Activated CD8-positive, alpha-beta T cell treated with anti-CD3 and anti-CD28 coated beads, Interleukin-2, amount 10 ng/mL, durations not matched to agents 7 days and 5 days (primary cell): ENCODE measurements around the gene DHRS9. TPM values are rescaled to one million over a fixed set of nuclear protein-coding genes. Genes with fewer than 3 reads are reported as not detected.
A peak's percentile ranks its signal among the peaks of the same experiment; 100 is the strongest.

Experiments
- ATAC-seq: fragments of 150-1000 bp; cut with Tn5 transposase; one replicate; pipeline ENCODE4 v1.10.0; 2021; ENCODE audit warnings: moderate library complexity
- CTCF ChIA-PET: fragments of 350-600 bp; sonication (Branson Sonifier 250); formaldehyde crosslinking; loops from one replicate; lab custom pipeline; 2021; ENCODE audit warnings: antibody characterized with exemption; lab: Charles Lee
- POLR2A ChIA-PET: fragments of 350-600 bp; sonication (Branson Sonifier 250); formaldehyde crosslinking; loops from one replicate; lab custom pipeline; 2021; ENCODE audit warnings: antibody characterized with exemption; lab: Charles Lee
- DNase-seq: peaks from one replicate; pipeline ENCODE4 v3.0.0-alpha.2; 2020
- H3K27ac Mint-ChIP-seq: one replicate; pipeline ENCODE4 v1.8.0; 2021; ENCODE audit warnings: mild to moderate bottlenecking, mixed read lengths
- H3K27me3 Mint-ChIP-seq: one replicate; pipeline ENCODE4 v1.8.0; 2021; ENCODE audit warnings: low read depth, mixed read lengths
- H3K36me3 Mint-ChIP-seq: one replicate; pipeline ENCODE4 v1.8.0; 2021; ENCODE audit warnings: low read depth, mixed read lengths
- H3K4me1 Mint-ChIP-seq: one replicate; pipeline ENCODE4 v1.8.0; 2021; ENCODE audit warnings: low read depth, mixed read lengths
- H3K4me3 Mint-ChIP-seq: one replicate; pipeline ENCODE4 v1.8.0; 2021; ENCODE audit warnings: mild to moderate bottlenecking, mixed read lengths
- H3K9me3 Mint-ChIP-seq: one replicate; pipeline ENCODE4 v1.8.0; 2022; ENCODE audit warnings: mixed read lengths; ENCODE audit not compliant: insufficient read depth
- total RNA-seq, 2 experiments: library from RNA; stranded (reverse); gene quantifications; one replicate each; pipeline ENCODE4 v1.2.3, GENCODE V29; 2021

DHRS9 gene
- total RNA-seq, 2 experiments from 2014 or later, result not detected

GRCh38 chr2:169069833-169070232 lies 470 bp downstream of the DHRS9 start:
- CTCF ChIA-PET, result interaction anchor here (1.0 kb wide), 2 partner anchors 39 to 40 kb away, joined by 3 to 6 read pairs; no protein-coding TSS in a partner anchor
- POLR2A ChIA-PET, result no interaction called here
- ATAC-seq, result no peak
- Mint-ChIP-seq H3K27ac (no peak overlapping the region), H3K36me3 (no peaks in the 10 kb centered on the region), H3K4me1 (peaks cover 8% of the 10 kb centered on the region), H3K4me3 (no peak overlapping the region), H3K27me3 (peaks cover 1% of the 10 kb centered on the region), H3K9me3 (no peaks in the 10 kb centered on the region)
- DNase-seq, result no peak

GRCh38 chr2:169071455-169071854 lies 2.1 kb downstream of the DHRS9 start:
- CTCF ChIA-PET, result no interaction called here
- POLR2A ChIA-PET, result no interaction called here
- DNase-seq, result no peak
- H3K4me1 Mint-ChIP-seq, result peaks cover 8% of the 10 kb centered on the region
- ATAC-seq, result no peak
- no peak overlapping the region for H3K27ac Mint-ChIP-seq
- H3K9me3 Mint-ChIP-seq, result no peaks in the 10 kb centered on the region
- no peak overlapping the region for H3K4me3 Mint-ChIP-seq
- H3K27me3 Mint-ChIP-seq, result peaks cover 1% of the 10 kb centered on the region
- no peaks in the 10 kb centered on the region for H3K36me3 Mint-ChIP-seq

- no peaks in the 10 kb centered on the region for H3K36me3 Mint-ChIP-seq
- H3K4me1 Mint-ChIP-seq, result peaks cover 8% of the 10 kb centered on the region
- no peak for ATAC-seq
Measured at GRCh38 chr2:169072163-169072925, 3.0 kb downstream of the DHRS9 start.

GRCh38 chr2:169073211-169073962 lies 4.0 kb downstream of the DHRS9 start:
- CTCF ChIA-PET, result no interaction called here
- POLR2A ChIA-PET, result no interaction called here
- no peak for ATAC-seq

More at GRCh38 chr2:169072163-169072925, 3.0 kb downstream of the DHRS9 start:
- CTCF ChIA-PET, result no interaction called here
- Mint-ChIP-seq H3K27me3 (peaks cover 1% of the 10 kb centered on the region), H3K9me3 (no peaks in the 10 kb centered on the region), H3K27ac (no peak overlapping the region), H3K4me3 (no peak overlapping the region)
- POLR2A ChIA-PET, result no interaction called here
- no peak for DNase-seq

GRCh38 chr2:169073963-169074751 lies 4.8 kb downstream of the DHRS9 start:
- no peak for ATAC-seq
- no peak for DNase-seq
- Mint-ChIP-seq H3K27ac (no peak overlapping the region), H3K4me1 (peaks cover 8% of the 10 kb centered on the region), H3K36me3 (no peaks in the 10 kb centered on the region), H3K27me3 (peaks cover 3% of the 10 kb centered on the region), H3K9me3 (no peaks in the 10 kb centered on the region), H3K4me3 (no peak overlapping the region)
- POLR2A ChIA-PET, result no interaction called here
- CTCF ChIA-PET, result no interaction called here

More at GRCh38 chr2:169073211-169073962, 4.0 kb downstream of the DHRS9 start:
- Mint-ChIP-seq H3K4me1 (peaks cover 8% of the 10 kb centered on the region), H3K9me3 (no peaks in the 10 kb centered on the region), H3K4me3 (no peak overlapping the region), H3K27me3 (peaks cover 3% of the 10 kb centered on the region), H3K27ac (no peak overlapping the region), H3K36me3 (no peaks in the 10 kb centered on the region)
- no peak for DNase-seq

- no peak overlapping the region for H3K27ac Mint-ChIP-seq
- POLR2A ChIA-PET, result no interaction called here
- no peaks in the 10 kb centered on the region for H3K36me3 Mint-ChIP-seq
- H3K4me3 Mint-ChIP-seq, result no peak overlapping the region
- CTCF ChIA-PET, result no interaction called here
- DNase-seq (no peak), ATAC-seq (no peak)
- no peaks in the 10 kb centered on the region for H3K9me3 Mint-ChIP-seq
- H3K4me1 Mint-ChIP-seq, result no peaks in the 10 kb centered on the region
- H3K27me3 Mint-ChIP-seq, result peaks cover 3% of the 10 kb centered on the region
Measured at GRCh38 chr2:169077674-169078240, 8.4 kb downstream of the DHRS9 start.

GRCh38 chr2:169080250-169081069 lies 11.1 kb downstream of the DHRS9 start:
- no peak for DNase-seq
- ATAC-seq, result no peak
- H3K27ac Mint-ChIP-seq, result no peak overlapping the region
- H3K9me3 Mint-ChIP-seq, result no peaks in the 10 kb centered on the region
- no peaks in the 10 kb centered on the region for H3K36me3 Mint-ChIP-seq
- CTCF ChIA-PET, result no interaction called here
- no peak overlapping the region for H3K4me3 Mint-ChIP-seq
- H3K27me3 Mint-ChIP-seq, result peaks cover 8% of the 10 kb centered on the region
- POLR2A ChIA-PET, result no interaction called here
- H3K4me1 Mint-ChIP-seq, result no peaks in the 10 kb centered on the region

GRCh38 chr2:169081551-169081950 lies 12.2 kb downstream of the DHRS9 start:
- Mint-ChIP-seq H3K4me3 (no peak overlapping the region), H3K27me3 (peaks cover 12% of the 10 kb centered on the region), H3K4me1 (no peaks in the 10 kb centered on the region), H3K36me3 (no peaks in the 10 kb centered on the region), H3K9me3 (no peaks in the 10 kb centered on the region), H3K27ac (peak overlapping the region; percentile 9)
- DNase-seq (no peak), ATAC-seq (no peak)
- POLR2A ChIA-PET, result no interaction called here
- CTCF ChIA-PET, result no interaction called here

- Mint-ChIP-seq H3K27me3 (peaks cover 12% of the 10 kb centered on the region), H3K4me1 (no peaks in the 10 kb centered on the region), H3K27ac (no peak overlapping the region), H3K9me3 (no peaks in the 10 kb centered on the region), H3K36me3 (no peaks in the 10 kb centered on the region), H3K4me3 (no peak overlapping the region)
- POLR2A ChIA-PET, result no interaction called here
- ATAC-seq (no peak), DNase-seq (no peak)
- CTCF ChIA-PET, result interaction anchor here (1.2 kb wide), 1 partner anchor 27 kb away, joined by 4 read pairs; no protein-coding TSS in a partner anchor
Measured at GRCh38 chr2:169082995-169083394, 13.6 kb downstream of the DHRS9 start.

GRCh38 chr2:169086893-169087467 lies 17.6 kb downstream of the DHRS9 start:
- peaks cover 11% of the 10 kb centered on the region for H3K27me3 Mint-ChIP-seq
- no peaks in the 10 kb centered on the region for H3K9me3 Mint-ChIP-seq
- ATAC-seq, result no peak
- DNase-seq, result no peak
- H3K36me3 Mint-ChIP-seq, result no peaks in the 10 kb centered on the region
- CTCF ChIA-PET, result no interaction called here
- no peak overlapping the region for H3K4me3 Mint-ChIP-seq
- POLR2A ChIA-PET, result no interaction called here
- H3K27ac Mint-ChIP-seq, result no peak overlapping the region
- no peaks in the 10 kb centered on the region for H3K4me1 Mint-ChIP-seq
